ENCODE measurements around the gene COL17A1.

COL17A1 gene

GRCh38 chr10:104096692-104097091 lies 11.0 kb upstream of the COL17A1 start:
- no peak for DNase-seq

- no peak for DNase-seq
Observed at GRCh38 chr10:104092749-104093148, 7.1 kb upstream of the COL17A1 start.

- no peak for DNase-seq
Observed at GRCh38 chr10:104090611-104091010, 4.9 kb upstream of the COL17A1 start.

GRCh38 chr10:104089621-104090020 lies 3.9 kb upstream of the COL17A1 start:
- DNase-seq: no peak

- no peak for DNase-seq
Observed at GRCh38 chr10:104088239-104088638, 2.6 kb upstream of the COL17A1 start.

GRCh38 chr10:104084482-104085142 lies 1.1 kb downstream of the COL17A1 start:
- no peak for DNase-seq

GRCh38 chr10:104081998-104082397 lies 3.7 kb downstream of the COL17A1 start:
- DNase-seq: no peak

- peak; percentile 31 to 32 for DNase-seq
Observed at GRCh38 chr10:104080762-104081161, 4.9 kb downstream of the COL17A1 start.

GRCh38 chr10:104077663-104078151 lies 8.0 kb downstream of the COL17A1 start:
- DNase-seq: no peak

GRCh38 chr10:104077247-104077646 lies 8.4 kb downstream of the COL17A1 start:
- DNase-seq: no peak

- no peak for DNase-seq
Observed at GRCh38 chr10:104076743-104077160, 8.9 kb downstream of the COL17A1 start.

- no peak for DNase-seq
Observed at GRCh38 chr10:104074505-104074904, 11.2 kb downstream of the COL17A1 start.

GRCh38 chr10:104072786-104073185 lies 12.9 kb downstream of the COL17A1 start:
- DNase-seq: no peak

- DNase-seq: no peak
Observed at GRCh38 chr10:104069613-104070012, 16.1 kb downstream of the COL17A1 start.

- DNase-seq: no peak
Observed at GRCh38 chr10:104067525-104067924, 18.2 kb downstream of the COL17A1 start.

- DNase-seq: no peak
Observed at GRCh38 chr10:104066945-104067344, 18.7 kb downstream of the COL17A1 start.

GRCh38 chr10:104065748-104066147 lies 19.9 kb downstream of the COL17A1 start:
- DNase-seq: no peak

- no peak for DNase-seq
Observed at GRCh38 chr10:104061196-104061595, 24.5 kb downstream of the COL17A1 start.

- DNase-seq: no peak
Observed at GRCh38 chr10:104059364-104059763, 26.3 kb downstream of the COL17A1 start.

- DNase-seq: no peak
Observed at GRCh38 chr10:104057717-104058116, 28.0 kb downstream of the COL17A1 start.

GRCh38 chr10:104056619-104057273 lies 28.9 kb downstream of the COL17A1 start:
- no peak for DNase-seq

GRCh38 chr10:104054430-104054829 lies 31.2 kb downstream of the COL17A1 start:
- no peak for DNase-seq

- DNase-seq: no peak
Observed at GRCh38 chr10:104053201-104053600, 32.5 kb downstream of the COL17A1 start.

GRCh38 chr10:104052431-104052830 lies 33.2 kb downstream of the COL17A1 start:
- no peak for DNase-seq
